Measurements from ENCODE around the gene SMC1B. TPM values are rescaled to one million over a fixed set of nuclear protein-coding genes. Genes with fewer than 3 reads are reported as not detected.
A peak's percentile ranks its signal among the peaks of the same experiment; 100 is the strongest.
"Not testable (repeated sequence)": the region's sequence is repeated elsewhere in the genome, so short reads cannot be mapped to it uniquely, and the experiment has no call there.

Gene SMC1B
- total RNA-seq, 2 donors from 2014 or later = not detected

- Histone ChIP-seq H3K27ac (no peak overlapping the region), H3K27me3 (no peaks in the 10 kb centered on the region), H3K36me3 (no peaks in the 10 kb centered on the region), H3K9me3 (no peaks in the 10 kb centered on the region), H3K4me1 (peaks cover 0 to 9% of the 10 kb centered on the region in 2 donors), H3K4me3 (no peak overlapping the region)
- DNase-seq (ENCODE audit: low spot score) = no peak
- no peak for TF ChIP-seq CTCF (IDR thresholded peaks at IDR 0.05)
These were observed 24.9 kb upstream of the SMC1B start for GRCh38 chr22:45438336-45438735.

GRCh38 chr22:45436871-45437517, 23.6 kb upstream of the SMC1B start:
- DNase-seq (ENCODE audit: low spot score); H3K4me3 ChIP-seq; H3K4me1 ChIP-seq; H3K36me3 ChIP-seq; H3K9me3 ChIP-seq; H3K27me3 ChIP-seq; H3K27ac ChIP-seq: not testable (repeated sequence)

- Histone ChIP-seq H3K27me3 (no peaks in the 10 kb centered on the region), H3K36me3 (no peaks in the 10 kb centered on the region), H3K4me1 (peaks cover 0 to 9% of the 10 kb centered on the region in 2 donors), H3K9me3 (no peaks in the 10 kb centered on the region), H3K27ac (peak overlapping the region; percentile 64 to 68), H3K4me3 (peak overlapping the region in 1 of 2 donors; percentile 31)
- DNase-seq (ENCODE audit: low spot score) = peak; percentile 94
- TF ChIP-seq CTCF (IDR thresholded peaks at IDR 0.05) = peak; percentile 93 to 96
These were observed 22.2 kb upstream of the SMC1B start for GRCh38 chr22:45435544-45436139.

GRCh38 chr22:45434981-45435380, 21.6 kb upstream of the SMC1B start:
- no peak for DNase-seq (ENCODE audit: low spot score)
- H3K36me3 ChIP-seq = no peaks in the 10 kb centered on the region
- peaks cover 0 to 9% of the 10 kb centered on the region in 2 donors for H3K4me1 ChIP-seq
- peak overlapping the region; percentile 64 to 68 for H3K27ac ChIP-seq
- no peaks in the 10 kb centered on the region for H3K9me3 ChIP-seq
- TF ChIP-seq CTCF (IDR thresholded peaks at IDR 0.05) = no peak
- H3K27me3 ChIP-seq = no peaks in the 10 kb centered on the region
- H3K4me3 ChIP-seq = no peak overlapping the region

GRCh38 chr22:45430871-45431270, 17.5 kb upstream of the SMC1B start:
- Histone ChIP-seq H3K36me3 (no peaks in the 10 kb centered on the region), H3K9me3 (no peaks in the 10 kb centered on the region), H3K27me3 (no peaks in the 10 kb centered on the region), H3K4me3 (no peak overlapping the region), H3K27ac (no peak overlapping the region), H3K4me1 (peaks cover 0 to 8% of the 10 kb centered on the region in 2 donors)
- no peak for DNase-seq (ENCODE audit: low spot score)
- no peak for TF ChIP-seq CTCF (IDR thresholded peaks at IDR 0.05)

- DNase-seq (ENCODE audit: low spot score) = no peak
- no peak for TF ChIP-seq CTCF (IDR thresholded peaks at IDR 0.05)
These were observed 16.8 kb upstream of the SMC1B start for GRCh38 chr22:45429981-45430775.

More at GRCh38 chr22:45429981-45430775, 16.8 kb upstream of the SMC1B start:
- Histone ChIP-seq H3K27ac (no peak overlapping the region), H3K36me3 (no peaks in the 10 kb centered on the region), H3K9me3 (no peaks in the 10 kb centered on the region), H3K4me3 (no peak overlapping the region), H3K27me3 (no peaks in the 10 kb centered on the region), H3K4me1 (peaks cover 0 to under 1% of the 10 kb centered on the region in 2 donors)

Data from right atrium auricular region (tissue), 2 donors.